Pulmonary artery endothelial cell (primary cell): ENCODE data around the gene RASA3. TPM values are rescaled to one million over a fixed set of nuclear protein-coding genes. Genes with fewer than 3 reads are reported as not detected.

Source experiments
- total RNA-seq: library from RNA; depleted of rRNA; stranded (reverse); fragments of >200 nt; gene quantifications from 2 replicates; pipeline ENCODE4 v1.2.3, GENCODE V29; 2014

The RASA3 gene
- total RNA-seq, 1 donor from 2014 or later = 41.5 TPM

Other genes with a start within 250 kb of the RASA3 start
- gene C13orf46, start 158.5 kb downstream of the RASA3 start, total RNA-seq = 0.07 and 0.39 TPM in 2 replicates
- gene CFAP97D2, start 46.6 kb upstream of the RASA3 start, total RNA-seq = not detected in 2 replicates
- 40.7 and 45.4 TPM in 2 replicates for gene CDC16, start 102.3 kb upstream of the RASA3 start, total RNA-seq
- gene UPF3A, start 149.0 kb upstream of the RASA3 start, total RNA-seq = 18.3 and 21.9 TPM in 2 replicates
- gene CHAMP1, start 181.9 kb upstream of the RASA3 start, total RNA-seq = 10.0 and 13.1 TPM in 2 replicates